Right lobe of liver (tissue), 4 donors: ENCODE measurements around the gene CARMIL1.

ENCODE experiments used
- POLR2A ChIP-seq: fragments of 450-650 bp; IDR thresholded peaks from one replicate; pipeline ENCODE4 v1.6.1; 2017; ENCODE audit warnings: antibody characterized with exemption, mild to moderate bottlenecking
- TF ChIP-seq, protein P1 (sequence below), 4 donors: fragments of 200-600 bp in 3 of 4; fragments of 450-650 bp in 1 of 4; IDR thresholded peaks; one replicate each; pipeline versions ENCODE4 v1.5.1 to v1.8.0; 2016 to 2022; ENCODE audit warnings: antibody characterized with exemption in 4 of 4, mild to moderate bottlenecking in 2 of 4
- donor health status: DM: no; HTN: no; CAD: no.
- donor health status: DM: no; HTN: no; CAD: no.
- donor health status: DM: no; HTN: yes; CAD: no.

GRCh38 chr6:25535632-25536225 lies 256.6 kb downstream of the CARMIL1 start:
- TF ChIP-seq, protein P1, sequence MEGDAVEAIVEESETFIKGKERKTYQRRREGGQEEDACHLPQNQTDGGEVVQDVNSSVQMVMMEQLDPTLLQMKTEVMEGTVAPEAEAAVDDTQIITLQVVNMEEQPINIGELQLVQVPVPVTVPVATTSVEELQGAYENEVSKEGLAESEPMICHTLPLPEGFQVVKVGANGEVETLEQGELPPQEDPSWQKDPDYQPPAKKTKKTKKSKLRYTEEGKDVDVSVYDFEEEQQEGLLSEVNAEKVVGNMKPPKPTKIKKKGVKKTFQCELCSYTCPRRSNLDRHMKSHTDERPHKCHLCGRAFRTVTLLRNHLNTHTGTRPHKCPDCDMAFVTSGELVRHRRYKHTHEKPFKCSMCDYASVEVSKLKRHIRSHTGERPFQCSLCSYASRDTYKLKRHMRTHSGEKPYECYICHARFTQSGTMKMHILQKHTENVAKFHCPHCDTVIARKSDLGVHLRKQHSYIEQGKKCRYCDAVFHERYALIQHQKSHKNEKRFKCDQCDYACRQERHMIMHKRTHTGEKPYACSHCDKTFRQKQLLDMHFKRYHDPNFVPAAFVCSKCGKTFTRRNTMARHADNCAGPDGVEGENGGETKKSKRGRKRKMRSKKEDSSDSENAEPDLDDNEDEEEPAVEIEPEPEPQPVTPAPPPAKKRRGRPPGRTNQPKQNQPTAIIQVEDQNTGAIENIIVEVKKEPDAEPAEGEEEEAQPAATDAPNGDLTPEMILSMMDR (IDR thresholded peaks at IDR 0.05), result no peak
- TF ChIP-seq POLR2A, result no peak
